GM19351 (cell line): ENCODE measurements around the gene EIPR1.
A peak's percentile ranks its signal among the peaks of the same experiment; 100 is the strongest.

Experiments
- ATAC-seq: cut with Tn5 transposase; IDR thresholded peaks from one replicate; pipeline ENCODE4 v1.9.1; 2021; ENCODE audit warnings: mild to moderate bottlenecking, moderate library complexity; ENCODE audit not compliant: unreplicated experiment

The EIPR1 gene

GRCh38 chr2:3223080-3223923 is 154.3 kb downstream of the EIPR1 start:
- ATAC-seq: peak; percentile 90

GRCh38 chr2:3222636-3223035 is 155.0 kb downstream of the EIPR1 start:
- ATAC-seq: peak; percentile 45

- ATAC-seq: no peak
Observed at GRCh38 chr2:3219536-3219935, 158.1 kb downstream of the EIPR1 start.

- ATAC-seq: no peak
Observed at GRCh38 chr2:3217646-3218045, 160.0 kb downstream of the EIPR1 start.

GRCh38 chr2:3216841-3217495 is 160.7 kb downstream of the EIPR1 start:
- no peak for ATAC-seq

GRCh38 chr2:3214806-3215404 is 162.7 kb downstream of the EIPR1 start:
- no peak for ATAC-seq

GRCh38 chr2:3214065-3214464 is 163.6 kb downstream of the EIPR1 start:
- no peak for ATAC-seq

- no peak for ATAC-seq
Observed at GRCh38 chr2:3212984-3213383, 164.6 kb downstream of the EIPR1 start.

- no peak for ATAC-seq
Observed at GRCh38 chr2:3212061-3212362, 165.6 kb downstream of the EIPR1 start.

GRCh38 chr2:3211256-3212060 is 166.2 kb downstream of the EIPR1 start:
- ATAC-seq: no peak

GRCh38 chr2:3210257-3210656 is 167.4 kb downstream of the EIPR1 start:
- ATAC-seq: no peak

GRCh38 chr2:3209258-3209657 is 168.4 kb downstream of the EIPR1 start:
- ATAC-seq: no peak

GRCh38 chr2:3208591-3208990 is 169.0 kb downstream of the EIPR1 start:
- no peak for ATAC-seq

- no peak for ATAC-seq
Observed at GRCh38 chr2:3208179-3208578, 169.4 kb downstream of the EIPR1 start.

- ATAC-seq: no peak
Observed at GRCh38 chr2:3207091-3207491, 170.5 kb downstream of the EIPR1 start.

GRCh38 chr2:3205845-3206244 is 171.8 kb downstream of the EIPR1 start:
- no peak for ATAC-seq

GRCh38 chr2:3204031-3204821 is 173.4 kb downstream of the EIPR1 start:
- ATAC-seq: no peak

- no peak for ATAC-seq
Observed at GRCh38 chr2:3203497-3204019, 174.1 kb downstream of the EIPR1 start.

- ATAC-seq: no peak
Observed at GRCh38 chr2:3202926-3203325, 174.7 kb downstream of the EIPR1 start.

- ATAC-seq: no peak
Observed at GRCh38 chr2:3201281-3201680, 176.3 kb downstream of the EIPR1 start.
